Adrenal gland (tissue), 5 donors: ENCODE results near the gene CFAP57.

Experiments
- CTCF ChIP-seq, 6 experiments: fragments of 450-650 bp in 4 of 6; fragments of 200-600 bp in 2 of 6; sonication (generic) in 1 of 6; IDR thresholded peaks; 1 replicate in 5 of 6; 2 replicates in 1 of 6; pipeline versions ENCODE4 v1.5.1 to v1.8.0; 2016 to 2021; ENCODE audit warnings: antibody characterized with exemption in 6 of 6, mild to moderate bottlenecking in 2 of 6, moderate library complexity in 1 of 6
- POLR2A ChIP-seq, 2 donors: fragments of 450-650 bp; IDR thresholded peaks; one replicate each; pipeline ENCODE4 v1.6.1; 2017; ENCODE audit warnings: antibody characterized with exemption in 2 of 2, mild to moderate bottlenecking in 2 of 2, moderate library complexity in 1 of 2
- donor health status: DM: no; HTN: no; CAD: no.

GRCh38 chr1:43277116-43277876 lies 105.2 kb downstream of the CFAP57 start:
- TF ChIP-seq CTCF (IDR thresholded peaks at IDR 0.05): no peak
- no peak for TF ChIP-seq POLR2A (IDR thresholded peaks at IDR 0.05)
